NCI-H2227 (cell line): ENCODE data around the gene TRMT10C.
"Not testable (repeated sequence)": the region's sequence is repeated elsewhere in the genome, so short reads cannot be mapped to it uniquely, and the experiment has no call there.

Experiments used
- DNase-seq: peaks from one replicate; lab custom pipeline; 2025; ENCODE audit not compliant: unreplicated experiment; lab: John Stamatoyannopoulos, UW

The TRMT10C gene

GRCh38 chr3:101561630-101562328 lies at the start of gene TRMT10C:
TRMT10C (plus strand) TSS chr3:101561868; CDS start chr3:101564782, 2,914 bp downstream.
- peak; percentile 94 for DNase-seq

- DNase-seq, result no peak
Observed at GRCh38 chr3:101512396-101512645, 49.3 kb upstream of the TRMT10C start.

- peak; percentile 81 for DNase-seq
Observed at GRCh38 chr3:101512646-101513418, 48.8 kb upstream of the TRMT10C start, which contains the start of gene SENP7. SENP7 (minus strand) TSS chr3:101513212; CDS start chr3:101513130, 82 bp downstream.

GRCh38 chr3:101513419-101513986 lies 48.2 kb upstream of the TRMT10C start:
- DNase-seq, result peak; percentile 75

- DNase-seq, result no peak
Observed at GRCh38 chr3:101518421-101518871, 43.2 kb upstream of the TRMT10C start.

GRCh38 chr3:101519685-101520365 lies 41.8 kb upstream of the TRMT10C start:
- DNase-seq, result no peak

GRCh38 chr3:101521211-101521701 lies 40.4 kb upstream of the TRMT10C start:
- no peak for DNase-seq

- DNase-seq, result no peak
Observed at GRCh38 chr3:101527441-101527840, 34.2 kb upstream of the TRMT10C start.

GRCh38 chr3:101527906-101528305 lies 33.8 kb upstream of the TRMT10C start:
- no peak for DNase-seq

GRCh38 chr3:101529816-101530685 lies 31.6 kb upstream of the TRMT10C start:
- DNase-seq, result no peak

- DNase-seq, result no peak
Observed at GRCh38 chr3:101530686-101531047, 31.0 kb upstream of the TRMT10C start.

GRCh38 chr3:101531473-101532086 lies 30.1 kb upstream of the TRMT10C start:
- no peak for DNase-seq

- DNase-seq, result no peak
Observed at GRCh38 chr3:101532783-101533602, 28.7 kb upstream of the TRMT10C start.

- DNase-seq, result no peak
Observed at GRCh38 chr3:101533603-101533968, 28.1 kb upstream of the TRMT10C start.

GRCh38 chr3:101535221-101535620 lies 26.4 kb upstream of the TRMT10C start:
- no peak for DNase-seq

- no peak for DNase-seq
Observed at GRCh38 chr3:101536266-101536665, 25.4 kb upstream of the TRMT10C start.

GRCh38 chr3:101536955-101537354 lies 24.7 kb upstream of the TRMT10C start:
- DNase-seq, result not testable (repeated sequence)

- DNase-seq, result no peak
Observed at GRCh38 chr3:101542957-101543356, 18.7 kb upstream of the TRMT10C start.

- no peak for DNase-seq
Observed at GRCh38 chr3:101544161-101544850, 17.4 kb upstream of the TRMT10C start.
